IPS-NIHi7 (cell line): ENCODE results near the gene DDAH1.

ENCODE experiments used
- DNase-seq: peaks from one replicate; pipeline ENCODE4 v3.0.0; 2012; ENCODE audit warnings: mixed read lengths; ENCODE audit errors: extremely low spot score

DDAH1 gene

GRCh38 chr1:85274969-85275453 is 189.9 kb downstream of the DDAH1 start:
- no peak for DNase-seq

- DNase-seq, result no peak
These were observed 191.6 kb downstream of the DDAH1 start for GRCh38 chr1:85273397-85273796.

GRCh38 chr1:85268801-85269585 is 196.0 kb downstream of the DDAH1 start:
- no peak for DNase-seq
